Measurements from ENCODE around the gene RPP25L.

Gene RPP25L

DNA sequence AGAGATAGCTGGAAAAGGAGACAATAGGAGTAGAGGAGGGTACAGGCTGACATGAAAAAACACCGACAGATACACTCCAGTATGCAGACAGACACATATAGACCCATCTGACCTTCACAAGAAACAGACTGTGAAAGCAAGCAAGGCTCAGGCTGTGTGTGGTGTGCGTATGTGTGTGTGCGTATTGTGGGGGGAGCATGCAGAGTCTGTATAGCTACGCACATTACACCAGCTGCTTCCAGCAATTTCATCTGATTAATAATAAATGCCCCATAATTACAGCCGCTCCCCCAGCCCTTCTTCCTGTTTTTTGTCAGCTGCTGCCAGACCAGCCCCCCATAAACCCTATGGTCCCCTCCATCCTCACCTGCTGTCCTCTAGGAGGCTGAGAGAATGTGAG, 29.1 kb downstream of the RPP25L start:
- no peak for DNase-seq

- no peak for DNase-seq
These were observed 30.6 kb downstream of the RPP25L start for GRCh38 chr9:34581318-34581717.

DNA sequence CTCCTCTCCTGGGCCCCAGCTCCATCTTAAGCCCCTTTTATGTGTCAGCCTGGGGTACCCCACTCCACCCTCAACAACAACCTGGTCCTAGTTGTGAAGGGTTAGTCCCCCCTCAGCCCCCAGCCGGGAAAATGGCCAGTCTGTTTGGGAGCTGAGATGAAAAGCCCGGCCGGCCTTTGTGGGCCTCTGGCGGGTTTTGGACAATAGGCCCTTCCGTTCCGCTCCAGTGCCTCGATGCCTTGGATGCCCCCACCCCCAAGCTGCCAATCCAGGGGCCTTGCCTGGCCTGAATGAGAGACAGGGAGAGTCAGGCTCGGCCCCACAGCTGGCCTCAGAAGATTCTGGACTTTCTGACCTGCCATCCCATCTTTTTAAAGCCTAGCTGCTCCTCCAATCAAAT, 31.5 kb downstream of the RPP25L start:
- DNase-seq: no peak

- DNase-seq: no peak
These were observed 32.1 kb downstream of the RPP25L start for GRCh38 chr9:34579808-34580163.

DNA sequence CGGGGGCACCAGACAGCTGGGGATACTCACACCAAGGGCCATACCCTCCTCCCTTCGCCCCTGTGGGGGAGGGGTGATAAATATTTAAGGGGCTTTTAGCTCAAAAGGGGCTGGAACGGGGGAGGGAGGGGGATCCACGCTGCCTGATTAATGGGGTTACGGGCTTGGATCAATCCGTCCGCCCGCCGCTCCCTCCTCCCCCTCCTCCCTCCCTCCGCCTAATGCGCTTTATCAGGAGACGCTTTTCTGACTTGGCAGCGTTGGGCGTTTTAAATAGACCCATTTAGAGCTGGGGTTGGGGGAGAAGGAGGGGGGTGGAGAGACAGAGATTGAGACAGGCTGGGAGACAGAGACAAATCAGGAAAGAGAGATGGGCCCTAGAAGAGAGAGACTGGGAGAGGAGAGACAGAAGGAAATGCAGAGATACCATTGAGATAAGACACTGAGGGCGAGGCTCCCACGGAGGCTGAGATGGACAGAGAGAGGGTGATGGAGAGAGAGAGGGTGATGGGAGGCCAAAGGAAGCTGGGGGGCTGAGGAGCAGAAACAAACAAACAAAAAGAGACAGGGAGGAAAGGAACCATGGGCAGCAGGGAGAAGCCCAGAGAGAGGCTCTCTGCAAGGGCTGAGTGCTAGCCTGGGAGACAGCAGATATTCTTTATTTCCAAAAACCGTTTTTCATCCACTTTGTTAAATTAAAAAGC, 32.6 kb downstream of the RPP25L start:
- DNase-seq: no peak

- DNase-seq: no peak
These were observed 33.4 kb downstream of the RPP25L start for GRCh38 chr9:34578241-34579103.

DNA sequence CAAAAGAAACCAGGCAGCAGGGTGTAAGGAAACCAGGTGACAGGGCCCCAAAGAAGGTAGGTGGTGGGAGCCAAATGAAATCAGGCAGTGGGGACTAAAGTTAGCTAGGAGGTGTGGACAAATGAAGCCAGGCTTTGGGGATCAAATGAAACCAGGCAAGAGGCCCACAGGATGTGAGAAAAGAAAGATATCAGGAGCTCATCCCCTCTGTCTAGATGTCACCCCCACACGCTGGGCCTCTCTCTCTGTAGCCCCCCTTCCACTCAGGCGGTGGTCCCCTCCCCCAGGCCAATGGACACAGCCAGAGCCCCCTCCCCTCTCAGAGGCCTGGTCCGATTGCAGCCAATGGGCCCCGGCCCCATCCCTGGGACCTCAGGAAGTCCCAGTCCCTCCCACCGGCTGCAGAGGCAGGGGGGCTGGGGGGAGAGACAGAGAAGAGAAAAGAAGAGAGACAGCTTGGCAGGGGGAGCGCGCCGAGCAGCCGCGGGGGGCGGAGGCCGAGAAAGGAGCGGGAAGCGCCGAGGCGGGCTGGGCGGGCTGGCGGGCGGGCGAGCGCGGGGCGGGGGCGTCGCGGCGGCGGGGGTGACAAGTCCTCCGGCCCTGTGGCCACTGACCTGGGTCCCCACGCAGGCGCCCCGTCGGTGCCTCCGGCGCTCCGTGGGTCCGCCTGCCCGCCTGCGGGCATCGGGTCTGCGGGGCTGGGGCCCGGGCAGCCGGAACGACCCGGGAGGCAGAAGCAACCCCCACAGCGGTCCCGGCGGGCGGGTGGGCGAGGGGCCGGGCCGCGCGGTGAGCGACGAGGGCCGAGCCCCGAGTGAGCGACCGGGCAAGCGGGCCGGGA, 34.3 kb downstream of the RPP25L start:
- DNase-seq: no peak

- DNase-seq: no peak
These were observed 35.1 kb downstream of the RPP25L start for GRCh38 chr9:34576597-34577399.

GRCh38 chr9:34575862-34576596, 35.9 kb downstream of the RPP25L start:
- DNase-seq: no peak

- no peak for DNase-seq
These were observed 36.7 kb downstream of the RPP25L start for GRCh38 chr9:34575241-34575640.

- no peak for DNase-seq
These were observed 37.3 kb downstream of the RPP25L start for GRCh38 chr9:34574571-34574970.

GRCh38 chr9:34573599-34574325, 38.1 kb downstream of the RPP25L start:
- DNase-seq: no peak

GRCh38 chr9:34572628-34573027, 39.3 kb downstream of the RPP25L start:
- DNase-seq: no peak

DNA sequence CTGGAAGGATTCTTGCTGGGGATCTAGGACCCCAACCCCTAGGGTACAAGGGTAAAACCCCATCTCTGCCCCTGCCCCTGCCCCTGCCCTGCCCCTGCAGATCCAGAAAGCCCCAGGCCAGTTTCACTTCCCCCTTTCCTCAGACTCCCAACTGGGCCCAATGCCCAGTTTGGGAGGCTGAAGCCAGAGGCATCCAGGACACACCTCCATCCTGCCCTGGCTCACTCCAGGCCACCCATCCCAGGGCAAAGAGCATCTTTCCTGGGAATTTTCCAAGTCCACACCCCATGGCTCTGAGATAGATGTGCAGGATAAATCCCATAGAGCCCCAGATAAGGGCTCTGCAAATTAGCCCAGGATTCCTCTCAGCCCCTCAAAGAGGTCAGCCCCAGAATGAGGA, 39.8 kb downstream of the RPP25L start:
- DNase-seq: no peak

DNA sequence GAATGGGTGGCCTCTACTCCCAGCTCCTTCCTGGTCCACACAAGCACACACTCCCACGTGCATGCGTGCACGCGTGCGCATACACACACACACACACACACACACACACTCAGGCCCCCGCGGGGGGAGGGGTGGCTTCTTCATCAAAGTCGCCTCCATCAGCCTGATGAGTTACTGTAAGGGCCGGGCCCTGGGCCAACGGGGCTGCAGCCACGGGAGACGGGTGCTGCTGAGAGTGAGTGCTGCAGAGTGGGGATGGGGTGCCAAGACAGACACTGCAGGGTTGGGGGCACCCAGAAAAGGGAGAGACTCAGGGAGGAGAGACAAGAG, 40.5 kb downstream of the RPP25L start:
- no peak for DNase-seq

GRCh38 chr9:34570809-34571480, 41.0 kb downstream of the RPP25L start:
- no peak for DNase-seq

GRCh38 chr9:34570376-34570775, 41.5 kb downstream of the RPP25L start:
- no peak for DNase-seq

DNA sequence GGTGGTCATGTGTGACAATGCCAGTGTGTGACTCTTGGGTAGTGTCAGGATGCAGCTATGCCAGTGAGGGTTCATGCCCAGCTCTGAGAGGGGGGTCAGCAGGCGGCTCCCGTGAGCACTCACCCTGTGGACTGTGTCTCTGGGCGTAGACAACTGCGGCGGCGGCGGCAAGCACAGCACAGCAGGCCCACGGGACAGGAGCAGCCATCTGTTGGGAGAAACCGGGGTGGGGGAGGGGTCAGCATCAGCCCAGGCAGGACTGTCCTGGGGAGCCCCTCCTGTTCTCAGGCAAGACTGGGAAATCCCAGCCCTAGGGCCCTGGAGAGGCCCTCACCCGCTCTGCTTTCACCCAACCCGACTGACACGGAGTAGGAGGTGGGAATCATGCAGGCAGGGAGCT, 43.1 kb downstream of the RPP25L start:
- DNase-seq: no peak

- DNase-seq: no peak
These were observed 43.8 kb downstream of the RPP25L start for GRCh38 chr9:34568133-34568532.

GRCh38 chr9:34566972-34567371, 44.9 kb downstream of the RPP25L start:
- DNase-seq: no peak

GRCh38 chr9:34566322-34566721, 45.6 kb downstream of the RPP25L start:
- DNase-seq: no peak
